ENCODE data around the gene IL18BP. TPM values are rescaled to one million over a fixed set of nuclear protein-coding genes. Genes with fewer than 3 reads are reported as not detected.

IL18BP gene
- total RNA-seq, 1 donor from 2014 or later: 7.5 TPM

DNA sequence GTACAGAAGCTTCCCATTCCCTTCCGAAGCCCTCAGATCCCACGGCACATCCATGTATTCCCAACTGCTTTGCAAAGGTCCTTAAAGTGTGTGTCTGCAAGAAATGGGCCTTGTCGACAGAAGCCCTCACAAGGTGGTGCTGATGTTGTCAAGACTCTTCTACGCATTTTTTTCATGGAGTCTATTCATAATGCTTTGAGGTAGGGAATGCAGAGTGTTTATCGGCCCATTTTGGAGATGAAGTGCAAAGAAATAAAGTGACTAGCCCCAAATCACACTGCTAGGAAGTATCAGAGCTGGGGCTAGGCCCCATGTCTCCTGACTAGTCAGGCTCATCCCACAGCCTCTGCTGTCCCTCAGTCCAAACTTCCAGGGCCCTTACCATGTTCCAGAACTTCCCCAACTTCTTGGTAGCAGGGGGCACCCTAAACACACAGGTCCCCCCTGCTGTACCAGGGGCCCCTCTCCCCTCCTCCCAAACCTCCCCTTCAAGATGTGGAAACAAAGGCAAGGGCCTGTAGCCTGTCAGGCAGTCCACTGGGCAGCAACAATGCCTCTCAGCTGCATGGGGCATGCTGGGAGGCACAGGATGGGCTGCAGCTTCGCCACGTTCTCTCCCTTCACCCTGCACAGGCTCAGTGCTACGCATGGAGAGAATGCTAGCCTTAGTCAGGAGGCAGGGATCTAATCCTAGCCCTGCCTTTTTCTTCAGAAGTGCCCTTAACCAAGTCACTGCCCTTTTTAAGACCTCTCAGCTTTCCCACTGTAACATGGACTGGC lies 7.8 kb downstream of the IL18BP start:
- Histone ChIP-seq H3K4me3 (no peak overlapping the region), H3K36me3 (no peaks in the 10 kb centered on the region), H3K4me2 (no peak overlapping the region), H3K27ac (no peak overlapping the region), H3K79me2 (ENCODE audit: low read depth) (no peaks in the 10 kb centered on the region), H3F3A (ENCODE audit: low read depth) (peaks cover 29% of the 10 kb centered on the region), H3K9me3 (ENCODE audit: low read depth) (no peaks in the 10 kb centered on the region), H2AFZ (replicated peaks) (no peak overlapping the region), H3K27me3 (no peaks in the 10 kb centered on the region), H3K4me1 (no peaks in the 10 kb centered on the region), H4K20me1 (ENCODE audit: low read depth) (peaks cover 42% of the 10 kb centered on the region), H3K9ac (no peak overlapping the region)
- Mint-ChIP-seq H3K4me1 (no peaks in the 10 kb centered on the region), H3K36me3 (peaks cover 39% of the 10 kb centered on the region), H3K27me3 (ENCODE audit: insufficient read depth, low read depth) (peaks cover 15% of the 10 kb centered on the region), H3K4me3 (no peak overlapping the region), H3K27ac (no peak overlapping the region), H3K9me3 (no peaks in the 10 kb centered on the region)
- TF ChIP-seq, protein P1, sequence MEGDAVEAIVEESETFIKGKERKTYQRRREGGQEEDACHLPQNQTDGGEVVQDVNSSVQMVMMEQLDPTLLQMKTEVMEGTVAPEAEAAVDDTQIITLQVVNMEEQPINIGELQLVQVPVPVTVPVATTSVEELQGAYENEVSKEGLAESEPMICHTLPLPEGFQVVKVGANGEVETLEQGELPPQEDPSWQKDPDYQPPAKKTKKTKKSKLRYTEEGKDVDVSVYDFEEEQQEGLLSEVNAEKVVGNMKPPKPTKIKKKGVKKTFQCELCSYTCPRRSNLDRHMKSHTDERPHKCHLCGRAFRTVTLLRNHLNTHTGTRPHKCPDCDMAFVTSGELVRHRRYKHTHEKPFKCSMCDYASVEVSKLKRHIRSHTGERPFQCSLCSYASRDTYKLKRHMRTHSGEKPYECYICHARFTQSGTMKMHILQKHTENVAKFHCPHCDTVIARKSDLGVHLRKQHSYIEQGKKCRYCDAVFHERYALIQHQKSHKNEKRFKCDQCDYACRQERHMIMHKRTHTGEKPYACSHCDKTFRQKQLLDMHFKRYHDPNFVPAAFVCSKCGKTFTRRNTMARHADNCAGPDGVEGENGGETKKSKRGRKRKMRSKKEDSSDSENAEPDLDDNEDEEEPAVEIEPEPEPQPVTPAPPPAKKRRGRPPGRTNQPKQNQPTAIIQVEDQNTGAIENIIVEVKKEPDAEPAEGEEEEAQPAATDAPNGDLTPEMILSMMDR (IDR thresholded peaks at IDR 0.05): no peak
- TF ChIP-seq EZH2phosphoT487 (IDR thresholded peaks at IDR 0.05) (no peak), EZH2 (IDR thresholded peaks at IDR 0.05) (no peak)
- no peak for DNase-seq (ENCODE audit: low spot score)

DNA sequence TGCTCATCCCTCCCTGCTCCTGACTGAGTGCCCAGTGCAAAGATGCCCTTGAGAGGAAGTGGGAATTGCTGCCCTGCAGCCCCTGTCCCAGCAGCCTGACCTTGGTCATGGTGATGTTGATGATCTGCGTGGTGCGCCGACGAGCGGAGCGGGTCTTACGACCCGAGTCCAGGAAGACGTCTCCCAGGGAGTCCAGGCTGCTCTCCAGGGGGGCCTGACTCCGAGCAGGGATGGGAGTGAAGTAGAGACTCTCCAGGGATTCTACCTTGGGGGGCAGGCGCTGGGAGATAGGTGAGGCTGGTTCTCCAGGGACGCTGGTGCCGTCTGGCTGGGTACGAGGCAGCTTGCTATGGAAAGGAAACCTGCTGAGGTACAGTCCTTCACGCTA lies 8.4 kb downstream of the IL18BP start:
- peaks cover 27% of the 10 kb centered on the region for H3F3A ChIP-seq (ENCODE audit: low read depth)
- TF ChIP-seq EZH2phosphoT487 (IDR thresholded peaks at IDR 0.05): no peak
- DNase-seq (ENCODE audit: low spot score): no peak
- H3K4me1 ChIP-seq: no peaks in the 10 kb centered on the region
- no peaks in the 10 kb centered on the region for H3K9me3 ChIP-seq (ENCODE audit: low read depth)
- no peak overlapping the region for H3K4me3 ChIP-seq
- no peaks in the 10 kb centered on the region for H3K27me3 ChIP-seq
- H3K9ac ChIP-seq: no peak overlapping the region
- H4K20me1 ChIP-seq (ENCODE audit: low read depth): peaks cover 48% of the 10 kb centered on the region
- no peaks in the 10 kb centered on the region for H3K79me2 ChIP-seq (ENCODE audit: low read depth)
- Mint-ChIP-seq H3K4me1 (no peaks in the 10 kb centered on the region), H3K4me3 (no peak overlapping the region), H3K27me3 (ENCODE audit: insufficient read depth, low read depth) (peaks cover 14% of the 10 kb centered on the region), H3K9me3 (no peaks in the 10 kb centered on the region), H3K27ac (no peak overlapping the region), H3K36me3 (peaks cover 38% of the 10 kb centered on the region)
- no peak overlapping the region for H2AFZ ChIP-seq (replicated peaks)
- no peak overlapping the region for H3K27ac ChIP-seq
- H3K36me3 ChIP-seq: no peaks in the 10 kb centered on the region
- H3K4me2 ChIP-seq: no peak overlapping the region

DNA sequence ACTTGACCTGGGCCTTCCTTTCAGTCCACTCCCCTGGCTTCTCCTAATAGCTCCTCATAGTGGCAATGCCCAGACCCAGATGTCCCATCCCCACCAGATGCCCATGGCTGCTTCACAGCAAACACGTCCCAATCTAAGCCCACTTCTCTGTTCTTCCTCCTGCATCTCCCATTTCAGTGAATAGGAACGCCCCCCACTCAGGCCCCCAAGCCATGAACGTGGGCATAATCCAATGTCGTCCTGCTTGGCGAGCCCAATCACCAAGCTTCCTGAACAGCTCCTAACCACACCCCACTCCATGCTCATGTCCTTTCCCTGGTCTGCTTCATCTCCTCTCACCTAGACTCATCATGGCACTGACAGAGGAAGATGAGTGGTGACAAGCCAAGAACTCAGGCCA lies 8.9 kb downstream of the IL18BP start:
- no peaks in the 10 kb centered on the region for H3K4me1 Mint-ChIP-seq
- H3K4me2 ChIP-seq: no peak overlapping the region
- no peak overlapping the region for H3K27ac Mint-ChIP-seq
- no peaks in the 10 kb centered on the region for H3K36me3 ChIP-seq
- no peaks in the 10 kb centered on the region for H3K4me1 ChIP-seq
- no peak for TF ChIP-seq EZH2phosphoT487 (IDR thresholded peaks at IDR 0.05)
- TF ChIP-seq, protein P1 (IDR thresholded peaks at IDR 0.05): no peak
- TF ChIP-seq EZH2 (IDR thresholded peaks at IDR 0.05): no peak
- H3K4me3 Mint-ChIP-seq: no peak overlapping the region
- H3K9me3 ChIP-seq (ENCODE audit: low read depth): no peaks in the 10 kb centered on the region
- H3K27me3 ChIP-seq: no peaks in the 10 kb centered on the region
- H3K79me2 ChIP-seq (ENCODE audit: low read depth): no peaks in the 10 kb centered on the region
- H3K27ac ChIP-seq: no peak overlapping the region
- H3K27me3 Mint-ChIP-seq (ENCODE audit: insufficient read depth, low read depth): peaks cover 13% of the 10 kb centered on the region
- H4K20me1 ChIP-seq (ENCODE audit: low read depth): peaks cover 51% of the 10 kb centered on the region
- no peaks in the 10 kb centered on the region for H3K9me3 Mint-ChIP-seq
- H3K36me3 Mint-ChIP-seq: peaks cover 34% of the 10 kb centered on the region
- no peak overlapping the region for H3K4me3 ChIP-seq
- H3F3A ChIP-seq (ENCODE audit: low read depth): peaks cover 22% of the 10 kb centered on the region
- H3K9ac ChIP-seq: no peak overlapping the region
- H2AFZ ChIP-seq (replicated peaks): no peak overlapping the region
- no peak for DNase-seq (ENCODE audit: low spot score)

DNA sequence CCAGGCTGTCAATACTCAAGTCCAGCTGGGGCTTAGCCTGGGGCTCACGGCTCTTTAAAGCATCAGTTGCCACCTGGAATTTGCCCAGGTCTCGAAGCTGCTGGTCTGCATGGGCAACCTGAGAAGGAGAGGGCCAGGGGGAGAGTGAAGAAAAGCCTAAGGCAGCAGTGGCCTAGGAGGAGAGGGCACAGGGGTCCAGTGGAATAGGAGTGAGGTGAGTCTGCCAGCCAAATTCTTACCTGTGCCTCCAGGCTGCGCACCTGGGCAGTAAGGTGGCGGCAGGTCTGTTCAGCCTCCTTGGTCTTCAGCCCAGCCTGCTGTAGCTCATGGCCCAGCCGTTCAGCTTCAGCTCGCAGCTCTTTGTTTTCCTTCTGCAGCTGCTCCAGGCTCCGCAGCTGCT lies 10.0 kb downstream of the IL18BP start:
- H3K36me3 Mint-ChIP-seq: peaks cover 31% of the 10 kb centered on the region
- Histone ChIP-seq H3F3A (ENCODE audit: low read depth) (peaks cover 15% of the 10 kb centered on the region), H4K20me1 (ENCODE audit: low read depth) (peaks cover 47% of the 10 kb centered on the region), H3K79me2 (ENCODE audit: low read depth) (no peaks in the 10 kb centered on the region), H3K9me3 (ENCODE audit: low read depth) (no peaks in the 10 kb centered on the region), H3K4me2 (no peak overlapping the region), H3K36me3 (no peaks in the 10 kb centered on the region), H3K4me3 (no peak overlapping the region), H3K9ac (no peak overlapping the region), H3K4me1 (no peaks in the 10 kb centered on the region), H3K27ac (no peak overlapping the region), H2AFZ (replicated peaks) (no peak overlapping the region), H3K27me3 (no peaks in the 10 kb centered on the region)
- DNase-seq (ENCODE audit: low spot score): no peak
- no peaks in the 10 kb centered on the region for H3K9me3 Mint-ChIP-seq
- TF ChIP-seq EZH2 (IDR thresholded peaks at IDR 0.05): no peak
- TF ChIP-seq, protein P1 (IDR thresholded peaks at IDR 0.05): no peak
- TF ChIP-seq EZH2phosphoT487 (IDR thresholded peaks at IDR 0.05): no peak
- H3K4me3 Mint-ChIP-seq: no peak overlapping the region
- no peaks in the 10 kb centered on the region for H3K4me1 Mint-ChIP-seq
- H3K27me3 Mint-ChIP-seq (ENCODE audit: insufficient read depth, low read depth): peaks cover 18% of the 10 kb centered on the region
- no peak overlapping the region for H3K27ac Mint-ChIP-seq

All from neural progenitor cell (in vitro differentiated cells).